ENCODE data around the gene AGO3.
"Not testable (repeated sequence)": the region's sequence is repeated elsewhere in the genome, so short reads cannot be mapped to it uniquely, and the experiment has no call there.

The AGO3 gene

DNA sequence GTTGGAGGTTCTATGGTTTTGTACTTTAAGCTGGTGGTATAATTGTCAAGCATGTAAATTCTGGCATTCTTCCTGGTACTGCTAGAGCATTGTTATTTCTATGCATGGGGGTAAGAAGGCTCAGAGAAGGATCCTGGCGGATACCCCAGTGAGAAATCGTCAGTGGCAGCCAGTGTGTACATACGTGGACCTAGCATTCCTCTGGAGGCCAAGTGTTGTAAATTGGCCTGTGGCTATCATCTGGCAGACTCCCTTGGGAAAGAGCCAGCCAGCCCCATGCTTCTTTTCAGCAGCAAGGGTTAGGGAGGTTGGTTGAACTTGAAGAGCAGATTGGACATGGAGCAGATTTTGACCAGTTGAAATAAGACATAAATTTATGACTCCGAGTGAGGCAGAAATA lies 5.2 kb upstream of the AGO3 start:
- no peak for DNase-seq (ENCODE audit: low spot score)

GRCh38 chr1:35927472-35927871 lies 3.4 kb upstream of the AGO3 start:
- no peak for DNase-seq (ENCODE audit: low spot score)

- DNase-seq (ENCODE audit: low spot score): peak; percentile 49
These were observed 944 bp upstream of the AGO3 start for GRCh38 chr1:35929730-35930592.

DNA sequence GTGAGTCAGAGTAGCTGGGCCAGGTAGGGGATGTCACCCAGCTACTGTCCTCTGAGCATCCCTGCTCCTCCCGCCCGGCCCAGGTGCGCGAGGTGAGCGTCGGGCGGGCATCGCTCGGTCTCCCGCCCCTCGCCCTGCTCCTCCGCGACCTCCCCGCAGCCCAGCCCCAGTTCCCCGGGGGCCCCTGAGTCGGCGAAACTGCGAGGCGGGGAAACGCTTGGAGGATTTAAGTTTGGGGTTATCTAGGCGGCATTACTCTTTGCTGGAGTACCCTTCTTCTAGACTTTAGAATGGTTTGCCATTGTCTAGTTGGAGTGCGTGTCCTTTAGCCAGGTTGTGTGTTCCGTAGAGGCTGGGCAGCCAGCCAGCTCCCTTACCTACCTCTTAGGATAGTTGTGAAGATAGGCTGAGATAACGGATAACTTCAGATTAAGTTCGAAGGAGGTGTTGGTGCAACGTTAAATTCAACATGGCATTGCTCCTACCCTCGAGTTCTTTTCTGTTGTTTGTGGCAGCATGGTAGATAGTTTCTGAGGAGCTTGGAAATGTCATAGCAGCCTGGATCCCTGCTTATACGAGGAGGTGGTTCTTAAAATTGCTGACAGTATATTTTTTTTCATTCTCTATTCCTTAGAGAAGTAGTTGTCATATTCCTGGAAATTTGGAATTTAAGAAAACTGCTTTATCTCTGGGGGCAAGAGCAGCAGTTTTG lies 697 bp downstream of the AGO3 start:
- DNase-seq (ENCODE audit: low spot score): peak; percentile 45

DNA sequence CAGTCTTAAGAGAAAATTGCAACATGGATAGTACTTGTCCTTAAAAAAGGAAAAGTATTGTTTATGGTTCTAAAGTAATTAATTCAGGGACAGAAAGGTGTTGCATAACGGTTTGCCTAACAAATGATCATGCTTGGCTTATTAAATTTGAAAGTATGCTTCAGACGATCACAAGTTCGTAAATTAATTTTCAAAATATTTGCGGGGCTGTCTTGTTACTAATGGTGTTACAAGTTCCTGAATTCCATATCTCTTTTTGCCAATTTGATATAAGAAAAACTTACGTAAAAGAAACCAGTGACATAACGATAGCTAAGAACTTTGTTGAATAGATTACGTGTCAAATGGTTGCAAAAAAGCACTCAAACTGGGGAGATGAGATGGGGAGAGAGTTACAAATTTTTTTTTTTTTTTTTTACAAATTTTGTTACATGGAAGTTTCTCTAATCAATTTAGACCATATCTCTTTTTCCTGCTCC lies 1.3 kb downstream of the AGO3 start:
- DNase-seq (ENCODE audit: low spot score): no peak

GRCh38 chr1:35932941-35933340 lies 2.0 kb downstream of the AGO3 start:
- no peak for DNase-seq (ENCODE audit: low spot score)

DNA sequence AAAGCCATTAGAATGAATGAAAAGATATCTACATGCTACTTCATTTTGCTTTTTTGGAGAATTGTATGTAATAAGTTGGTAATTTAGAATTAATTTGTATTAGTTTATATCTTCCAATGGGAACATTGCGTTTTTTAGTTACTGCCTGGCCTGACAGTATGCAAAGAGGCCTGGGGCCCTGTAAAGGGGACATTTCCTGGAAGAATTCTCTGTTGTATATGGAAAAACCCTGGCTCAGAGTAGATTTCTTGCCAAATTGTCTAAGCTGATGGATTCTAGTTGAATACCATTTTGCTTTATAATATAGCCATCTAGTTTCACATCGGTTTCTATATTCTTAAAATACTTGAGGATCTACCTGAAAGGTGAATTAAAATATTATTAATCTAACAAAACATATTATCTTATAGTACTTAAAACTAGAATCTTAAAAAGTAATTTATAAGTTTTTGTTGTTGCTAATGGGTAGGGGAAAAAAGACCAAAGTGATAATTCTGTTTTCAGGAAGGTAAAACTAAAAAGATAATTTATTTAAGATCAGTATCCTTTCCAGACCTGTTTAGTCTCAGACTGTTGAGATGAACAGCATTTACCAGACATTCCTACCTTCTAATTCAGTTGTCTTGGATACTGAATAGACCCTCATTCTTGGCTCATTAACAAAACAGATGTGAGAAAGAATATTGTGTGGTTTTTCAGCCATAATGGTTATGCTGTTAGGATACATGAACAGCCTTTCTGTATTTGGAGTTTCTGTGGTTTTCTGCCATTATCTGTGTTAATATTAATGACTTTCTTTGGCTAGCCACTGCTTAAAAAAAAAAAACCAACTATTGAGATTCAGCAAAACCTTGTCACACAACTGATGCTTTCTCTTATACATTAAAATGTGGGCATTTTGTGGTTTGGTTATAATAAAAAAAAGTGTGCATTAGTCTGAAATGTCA lies 4.8 kb downstream of the AGO3 start:
- no peak for DNase-seq (ENCODE audit: low spot score)

DNA sequence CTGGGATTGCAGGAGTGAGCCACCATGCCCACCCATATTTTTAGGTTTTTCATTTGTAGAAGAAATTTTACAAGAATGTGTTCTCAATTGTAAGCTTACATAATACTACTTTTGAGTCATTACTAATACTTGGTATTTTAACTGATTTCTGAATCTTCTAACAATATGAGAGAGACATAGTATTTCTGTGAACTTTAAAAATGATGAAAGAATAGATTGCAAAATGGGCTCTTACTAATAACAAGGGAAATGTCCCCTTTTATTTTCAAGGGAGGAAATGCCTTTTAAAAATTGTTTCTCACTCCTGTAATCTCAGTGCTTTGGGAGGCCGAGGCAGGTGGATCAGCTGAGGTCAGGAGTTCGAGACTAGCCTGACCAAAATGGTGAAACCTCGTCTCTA lies 5.9 kb downstream of the AGO3 start:
- DNase-seq (ENCODE audit: low spot score): no peak

- no peak for DNase-seq (ENCODE audit: low spot score)
These were observed 8.6 kb downstream of the AGO3 start for GRCh38 chr1:35939484-35939883.

DNA sequence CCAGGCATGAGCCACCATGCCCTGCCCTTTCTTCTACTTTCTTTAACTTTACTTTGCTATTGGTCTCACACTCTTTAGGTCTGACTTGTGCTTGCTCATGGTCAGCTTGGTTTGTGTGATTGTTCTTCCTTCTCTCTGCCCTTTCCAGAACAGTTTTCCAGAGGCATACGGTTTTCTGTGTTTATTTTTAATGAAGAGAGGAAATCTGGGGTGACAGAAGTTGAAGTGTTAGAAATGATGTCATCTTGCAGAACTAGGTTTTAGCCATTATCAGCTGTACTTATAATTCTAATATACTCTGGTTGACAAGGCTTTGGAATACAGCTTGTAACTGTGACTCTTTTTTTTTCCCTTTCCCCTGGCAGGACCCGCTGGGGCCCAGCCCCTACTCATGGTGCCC lies 14.4 kb downstream of the AGO3 start:
- DNase-seq (ENCODE audit: low spot score): no peak

DNA sequence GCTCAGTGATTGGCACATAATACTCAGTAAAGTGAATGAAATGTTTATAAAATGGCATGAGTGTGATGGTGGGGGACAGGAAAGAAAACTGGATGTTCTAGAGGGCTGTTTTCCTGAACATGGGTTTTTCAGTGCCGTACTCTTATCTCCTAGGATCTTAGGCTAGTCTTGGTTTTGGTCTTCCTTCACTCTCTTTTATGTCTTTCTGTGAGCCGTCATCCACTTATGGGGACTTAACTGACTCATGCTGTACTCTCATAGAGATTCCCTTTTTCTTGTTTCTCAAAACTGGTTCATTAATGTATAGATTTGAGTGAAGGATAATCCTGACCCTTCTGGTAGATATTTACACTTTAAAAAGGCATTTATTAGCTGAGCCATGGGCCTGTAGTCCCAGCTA lies 16.6 kb downstream of the AGO3 start:
- DNase-seq (ENCODE audit: low spot score): no peak

GRCh38 chr1:35958558-35958957 lies 27.7 kb downstream of the AGO3 start:
- DNase-seq (ENCODE audit: low spot score): peak; percentile 5

DNA sequence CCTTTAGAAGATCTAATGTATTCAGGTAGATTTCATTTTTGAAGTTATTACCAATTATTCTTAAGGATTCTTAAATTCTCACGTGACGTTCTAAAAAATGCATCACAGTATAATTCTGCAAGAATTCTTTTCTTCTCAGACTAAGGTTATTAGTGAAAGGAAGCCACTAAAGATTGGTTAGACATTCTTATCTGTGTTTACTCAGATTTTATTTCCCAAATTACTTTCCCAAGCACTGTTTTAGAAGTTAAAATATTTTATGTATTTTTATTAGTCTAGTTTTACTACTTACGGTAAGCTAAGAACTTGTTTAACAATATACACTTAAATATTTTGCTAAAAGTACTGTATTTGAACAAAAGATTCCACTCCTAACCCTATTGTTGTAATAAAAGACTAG lies 28.4 kb downstream of the AGO3 start:
- DNase-seq (ENCODE audit: low spot score): no peak

DNA sequence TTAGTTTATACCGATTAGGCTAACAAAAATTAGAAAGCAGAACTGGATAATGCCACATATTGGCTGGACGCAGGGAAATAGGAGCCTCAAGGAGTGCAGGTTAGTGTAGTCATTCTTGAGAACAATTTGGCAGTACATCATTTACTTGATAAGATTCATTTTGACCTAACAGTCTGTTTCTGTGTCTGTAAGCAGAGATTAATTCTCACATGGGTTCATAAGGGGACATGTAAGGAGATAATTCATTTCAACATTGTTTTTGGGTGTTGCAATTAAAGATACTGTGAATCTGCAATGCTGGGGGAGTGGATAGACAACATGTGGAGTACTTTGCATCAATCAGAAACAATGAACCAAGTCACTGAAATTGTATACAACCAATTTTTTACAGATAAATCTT lies 32.0 kb downstream of the AGO3 start:
- DNase-seq (ENCODE audit: low spot score): no peak

DNA sequence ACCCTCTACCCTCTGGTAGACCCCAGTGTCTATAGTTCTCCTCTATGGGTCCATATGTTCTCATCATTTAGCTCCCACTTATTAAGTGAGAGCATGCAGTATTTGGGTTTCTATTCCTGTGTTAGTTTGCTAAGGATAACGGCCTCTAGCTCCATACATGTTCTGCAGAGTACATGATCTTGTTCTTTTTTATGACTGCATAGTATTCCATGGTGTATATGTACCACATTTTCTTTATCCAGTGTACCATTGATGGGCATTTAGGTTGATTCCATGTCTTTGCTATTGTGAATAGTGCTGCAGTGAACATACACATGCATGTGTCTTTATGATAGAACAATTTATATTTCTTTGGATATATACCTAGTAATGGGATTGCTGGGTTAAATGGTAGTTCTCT lies 33.4 kb downstream of the AGO3 start:
- DNase-seq (ENCODE audit: low spot score): not testable (repeated sequence)

GRCh38 chr1:35968396-35968795 lies 37.5 kb downstream of the AGO3 start:
- DNase-seq (ENCODE audit: low spot score): no peak

DNA sequence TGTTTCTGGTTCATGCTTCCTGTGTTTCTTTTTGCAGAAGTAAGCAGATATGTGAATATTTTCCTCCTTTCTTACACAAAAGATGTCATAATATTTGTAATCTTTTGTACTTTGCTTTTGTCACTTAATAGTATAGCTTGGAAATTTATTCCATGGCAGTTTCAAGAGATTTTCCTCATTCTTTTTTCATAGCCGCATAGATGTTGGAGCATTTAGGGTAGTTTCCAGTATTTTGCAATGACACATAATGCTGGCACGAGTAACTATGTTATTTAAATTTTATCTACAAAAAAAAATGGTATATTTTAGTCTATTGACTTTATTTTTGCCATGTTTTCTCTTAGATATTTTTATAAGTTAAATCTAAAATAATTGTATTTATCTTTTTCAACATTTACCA lies 40.7 kb downstream of the AGO3 start:
- DNase-seq (ENCODE audit: low spot score): no peak

DNA sequence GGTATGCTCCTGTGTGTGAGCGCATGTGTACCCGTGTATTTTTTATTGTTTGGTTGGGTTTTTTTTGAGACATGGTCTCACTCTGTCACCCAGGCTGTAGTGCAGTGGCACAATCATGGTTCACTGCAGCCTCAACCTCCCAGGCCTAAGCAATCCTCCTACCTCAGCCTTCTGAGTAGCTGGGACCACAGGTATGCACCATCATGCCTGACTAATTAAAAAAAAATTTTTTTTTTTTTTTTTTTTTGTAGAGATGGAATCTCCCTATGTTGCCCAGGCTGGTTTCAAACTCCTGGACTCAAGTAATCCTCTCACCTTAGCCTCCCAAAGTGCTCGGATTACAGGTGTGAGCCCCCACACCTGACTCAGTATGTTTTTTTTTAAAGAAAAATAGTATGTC lies 41.7 kb downstream of the AGO3 start:
- not testable (repeated sequence) for DNase-seq (ENCODE audit: low spot score)

DNA sequence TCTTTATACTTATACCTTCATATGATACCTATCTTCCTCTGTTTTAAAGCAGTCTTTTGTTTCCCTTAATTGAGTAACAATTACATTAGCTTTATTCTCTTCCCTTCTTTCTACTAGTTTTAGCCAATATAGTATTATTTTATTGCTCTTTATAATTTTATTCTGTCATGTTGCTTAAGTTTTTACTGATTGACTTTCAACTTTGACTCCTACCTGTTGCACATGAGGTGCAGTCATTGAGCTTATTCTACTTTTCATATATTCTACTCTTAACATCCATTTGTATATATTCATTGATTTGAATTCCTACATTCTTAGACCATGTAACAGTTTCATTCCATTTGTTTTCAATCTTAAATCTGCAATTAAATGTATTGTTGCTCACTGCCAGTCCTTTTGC lies 49.2 kb downstream of the AGO3 start:
- DNase-seq (ENCODE audit: low spot score): no peak

- DNase-seq (ENCODE audit: low spot score): no peak
These were observed 57.3 kb downstream of the AGO3 start for GRCh38 chr1:35988237-35988636.

DNA sequence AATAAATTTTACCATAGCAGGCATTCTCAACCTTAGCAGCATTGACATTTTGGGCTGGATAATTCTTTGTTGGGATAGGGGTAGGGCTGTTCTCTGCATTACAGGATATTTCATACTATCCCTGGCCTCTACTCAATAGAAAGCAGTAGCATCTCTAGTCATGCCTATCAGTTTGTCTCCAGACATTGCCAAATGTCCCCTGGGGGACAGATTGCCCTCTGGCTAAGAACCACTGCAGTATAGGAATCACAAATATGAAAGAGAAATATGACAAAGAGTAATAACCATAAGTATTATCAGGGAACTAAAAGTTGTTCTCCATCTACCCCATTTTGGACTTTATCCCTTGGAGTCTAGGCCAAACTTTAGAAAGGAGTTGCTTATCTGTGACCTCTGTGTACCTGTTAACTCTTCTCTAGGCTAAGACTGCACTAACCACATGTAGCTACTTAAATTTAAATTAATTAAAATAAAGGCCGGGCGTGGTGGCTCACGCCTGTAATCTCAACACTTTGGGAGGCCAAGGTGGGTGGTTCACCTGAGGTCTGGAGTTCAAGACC lies 76.1 kb downstream of the AGO3 start:
- DNase-seq (ENCODE audit: low spot score): no peak

DNA sequence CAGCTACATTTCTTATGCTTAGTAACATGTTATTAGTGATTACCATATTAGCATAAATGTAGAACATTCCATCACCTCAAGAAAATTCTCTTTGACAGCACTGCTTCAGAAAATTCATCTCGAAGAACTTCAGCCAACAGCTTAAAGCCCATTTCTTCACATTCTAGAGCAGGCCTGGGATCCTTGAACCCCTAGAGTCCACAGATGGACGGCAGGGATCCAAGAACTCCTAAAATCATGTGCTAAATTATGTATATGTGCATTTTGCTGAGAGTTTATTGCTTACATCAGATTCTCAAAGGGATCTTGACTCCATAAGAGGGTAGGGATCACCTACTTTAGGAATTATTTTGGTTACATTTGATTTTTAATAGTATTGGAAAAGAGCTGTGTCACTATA lies 76.8 kb downstream of the AGO3 start:
- no peak for DNase-seq (ENCODE audit: low spot score)
